Measurements from ENCODE around the gene KASH5.

- peak; percentile 37 for TF ChIP-seq CTCF (IDR thresholded peaks at IDR 0.05)
- TF ChIP-seq EZH2 (IDR thresholded peaks at IDR 0.05; ENCODE audit: borderline replicate concordance, insufficient read depth, low read depth, low read length, poor library complexity, severe bottlenecking), result no peak
Measured at GRCh38 chr19:49430678-49431329, 42.8 kb downstream of the KASH5 start.

All from B cell (primary cell).